ENCODE data around the gene PNMA8C.

- TF ChIP-seq PATZ1 (CRISPR knock-in tag; IDR thresholded peaks at IDR 0.05; ENCODE audit: borderline replicate concordance), result no peak
- no peak for TF ChIP-seq CSDC2 (CRISPR knock-in tag; IDR thresholded peaks at IDR 0.05)
- TF ChIP-seq CSRNP3 (CRISPR knock-in tag; IDR thresholded peaks at IDR 0.05), result no peak
- TF ChIP-seq ZNF8 (CRISPR knock-in tag; IDR thresholded peaks at IDR 0.05), result no peak
These were observed 44.9 kb downstream of the PNMA8C start for GRCh38 chr19:46383846-46384245.

Data from SK-N-SH treated with all-trans-retinoic acid at 6 μM for 48 hours (cell line).